ENCODE data around the gene ITGA5.

DNA sequence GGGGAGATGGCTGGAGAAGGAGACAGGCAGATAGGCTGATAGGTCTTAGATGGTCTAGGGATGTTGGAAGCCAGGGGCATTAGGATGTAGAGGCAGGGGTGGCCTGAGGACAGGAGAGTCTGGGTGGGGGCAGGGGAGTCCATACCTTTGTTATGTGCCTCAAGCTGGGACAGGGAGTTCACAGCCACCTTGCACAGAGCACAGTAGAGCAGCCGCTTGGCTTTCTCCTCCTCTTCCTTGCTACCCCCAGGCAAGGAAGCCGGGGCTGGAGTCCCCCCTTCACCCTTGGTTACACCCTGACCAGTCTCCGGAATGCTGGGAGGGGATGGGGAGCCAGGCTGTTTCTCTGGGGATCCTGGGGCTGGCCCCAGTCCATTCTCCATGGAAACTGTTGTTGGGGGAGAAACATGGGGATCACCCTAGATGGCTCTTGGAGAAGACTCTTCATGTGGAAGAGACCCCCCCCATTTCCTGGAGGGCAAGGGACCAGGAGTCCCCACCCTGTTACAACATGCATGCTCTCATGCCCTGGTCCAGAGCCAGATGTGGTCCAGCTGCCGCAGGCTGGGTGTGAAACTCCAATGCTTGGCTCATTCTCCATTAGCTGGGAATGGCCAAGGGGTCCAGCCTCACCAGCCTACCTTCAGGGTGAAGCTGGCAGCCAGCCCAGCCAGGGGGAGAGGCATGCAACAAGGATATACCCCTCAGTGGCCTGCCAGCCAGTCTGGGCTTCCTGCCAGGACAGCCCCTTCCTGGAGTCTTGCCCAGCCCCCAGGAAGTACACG lies 47.5 kb downstream of the ITGA5 start:
- TF ChIP-seq, protein P1, sequence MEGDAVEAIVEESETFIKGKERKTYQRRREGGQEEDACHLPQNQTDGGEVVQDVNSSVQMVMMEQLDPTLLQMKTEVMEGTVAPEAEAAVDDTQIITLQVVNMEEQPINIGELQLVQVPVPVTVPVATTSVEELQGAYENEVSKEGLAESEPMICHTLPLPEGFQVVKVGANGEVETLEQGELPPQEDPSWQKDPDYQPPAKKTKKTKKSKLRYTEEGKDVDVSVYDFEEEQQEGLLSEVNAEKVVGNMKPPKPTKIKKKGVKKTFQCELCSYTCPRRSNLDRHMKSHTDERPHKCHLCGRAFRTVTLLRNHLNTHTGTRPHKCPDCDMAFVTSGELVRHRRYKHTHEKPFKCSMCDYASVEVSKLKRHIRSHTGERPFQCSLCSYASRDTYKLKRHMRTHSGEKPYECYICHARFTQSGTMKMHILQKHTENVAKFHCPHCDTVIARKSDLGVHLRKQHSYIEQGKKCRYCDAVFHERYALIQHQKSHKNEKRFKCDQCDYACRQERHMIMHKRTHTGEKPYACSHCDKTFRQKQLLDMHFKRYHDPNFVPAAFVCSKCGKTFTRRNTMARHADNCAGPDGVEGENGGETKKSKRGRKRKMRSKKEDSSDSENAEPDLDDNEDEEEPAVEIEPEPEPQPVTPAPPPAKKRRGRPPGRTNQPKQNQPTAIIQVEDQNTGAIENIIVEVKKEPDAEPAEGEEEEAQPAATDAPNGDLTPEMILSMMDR (IDR thresholded peaks at IDR 0.05): no peak
- TF ChIP-seq POLR2A (IDR thresholded peaks at IDR 0.05) (no peak), EP300 (IDR thresholded peaks at IDR 0.05) (no peak)
